NCI-H128 (cell line): ENCODE data around the gene KLRK1.
"Not testable (repeated sequence)": the region's sequence is repeated elsewhere in the genome, so short reads cannot be mapped to it uniquely, and the experiment has no call there.

Experiments
- DNase-seq: peaks from one replicate; lab custom pipeline; 2025; ENCODE audit not compliant: unreplicated experiment; lab: John Stamatoyannopoulos, UW

Gene KLRK1

GRCh38 chr12:10389904-10390303 lies at the start of gene KLRK1:
KLRK1 (minus strand) TSS chr12:10390041; CDS start chr12:10388810, 1,231 bp downstream.
- DNase-seq, result no peak

GRCh38 chr12:10437601-10438000 lies 47.8 kb upstream of the KLRK1 start:
- not testable (repeated sequence) for DNase-seq

GRCh38 chr12:10435816-10436215 lies 46.0 kb upstream of the KLRK1 start, which contains the start of gene KLRC2:
KLRC2 (minus strand) TSS chr12:10436010; CDS start chr12:10435986, 24 bp downstream.
- DNase-seq, result not testable (repeated sequence)

GRCh38 chr12:10430623-10431022 lies 40.8 kb upstream of the KLRK1 start:
- DNase-seq, result not testable (repeated sequence)

GRCh38 chr12:10425938-10426337 lies 36.1 kb upstream of the KLRK1 start:
- DNase-seq, result not testable (repeated sequence)

GRCh38 chr12:10424260-10424899 lies 34.5 kb upstream of the KLRK1 start:
- DNase-seq, result not testable (repeated sequence)

- not testable (repeated sequence) for DNase-seq
These were observed 32.3 kb upstream of the KLRK1 start for GRCh38 chr12:10422159-10422558.

- DNase-seq, result not testable (repeated sequence)
These were observed 30.5 kb upstream of the KLRK1 start, which contains the start of gene KLRC3 for GRCh38 chr12:10420334-10420733. KLRC3 (minus strand) TSS chr12:10420595; CDS start chr12:10420550, 45 bp downstream.

- no peak for DNase-seq
These were observed 19.6 kb upstream of the KLRK1 start, which contains the start of gene KLRC4 for GRCh38 chr12:10409392-10409791. KLRC4 (minus strand) TSS chr12:10409757; CDS start chr12:10409575, 182 bp downstream.

- DNase-seq, result no peak
These were observed 19.0 kb upstream of the KLRK1 start for GRCh38 chr12:10408842-10409241.

- no peak for DNase-seq
These were observed 16.9 kb upstream of the KLRK1 start for GRCh38 chr12:10406725-10407124.

GRCh38 chr12:10405294-10405693 lies 15.5 kb upstream of the KLRK1 start:
- no peak for DNase-seq

- no peak for DNase-seq
These were observed 15.0 kb upstream of the KLRK1 start for GRCh38 chr12:10404798-10405197.

- DNase-seq, result no peak
These were observed 11.0 kb upstream of the KLRK1 start for GRCh38 chr12:10400829-10401228.

- DNase-seq, result no peak
These were observed 8.3 kb upstream of the KLRK1 start for GRCh38 chr12:10398168-10398567.

GRCh38 chr12:10397296-10397695 lies 7.5 kb upstream of the KLRK1 start:
- DNase-seq, result no peak

GRCh38 chr12:10396176-10396575 lies 6.3 kb upstream of the KLRK1 start:
- not testable (repeated sequence) for DNase-seq

GRCh38 chr12:10395390-10395998 lies 5.7 kb upstream of the KLRK1 start:
- DNase-seq, result no peak

GRCh38 chr12:10394531-10395152 lies 4.8 kb upstream of the KLRK1 start:
- DNase-seq, result not testable (repeated sequence)

GRCh38 chr12:10393291-10393690 lies 3.5 kb upstream of the KLRK1 start:
- no peak for DNase-seq

GRCh38 chr12:10392394-10392930 lies 2.6 kb upstream of the KLRK1 start:
- DNase-seq, result no peak

GRCh38 chr12:10390991-10391390 lies 1.1 kb upstream of the KLRK1 start:
- not testable (repeated sequence) for DNase-seq
